BLaER1 treated with 17β-estradiol and CSF1 and Interleukin-3, amounts not matched to agents 10 nM and 100 nM (cell line): ENCODE measurements around the gene MAGI2.

ENCODE experiments used
- H3K27ac ChIP-seq, 11 experiments: shearing (Covaris generic); formaldehyde crosslinking; 2 replicates each; pipeline ENCODE4 v1.8.1; 2022
- H3K27me3 ChIP-seq, 11 experiments: shearing (Covaris generic); formaldehyde crosslinking; 2 replicates each; pipeline ENCODE4 v1.8.1; 2022
- H3K36me3 ChIP-seq, 11 experiments: shearing (Covaris generic); formaldehyde crosslinking; 2 replicates each; pipeline ENCODE4 v1.8.1; 2022
- H3K4me1 ChIP-seq, 10 experiments: shearing (Covaris generic); formaldehyde crosslinking; 2 replicates each; pipeline ENCODE4 v1.8.1; 2022
- H3K4me2 ChIP-seq, 11 experiments: shearing (Covaris generic); formaldehyde crosslinking; 2 replicates each; pipeline ENCODE4 v1.8.1; 2022
- H3K4me3 ChIP-seq, 10 experiments: shearing (Covaris generic); formaldehyde crosslinking; 2 replicates each; pipeline ENCODE4 v1.8.1; 2022
- H3K9ac ChIP-seq, 11 experiments: shearing (Covaris generic); formaldehyde crosslinking; 2 replicates each; pipeline ENCODE4 v1.8.1; 2022
- H3K9me3 ChIP-seq, 11 experiments: shearing (Covaris generic); formaldehyde crosslinking; replicated peaks in 1 of 11; 2 replicates each; pipeline ENCODE4 v1.8.1; 2022
- H4K20me1 ChIP-seq, 11 experiments: shearing (Covaris generic); formaldehyde crosslinking; 2 replicates each; pipeline ENCODE4 v1.8.1; 2022
- Cebpa-rat ChIP-seq, 11 experiments: shearing (Covaris generic); IDR thresholded peaks; 2 replicates each; pipeline ENCODE4 v1.8.1; 2022

MAGI2 gene

DNA sequence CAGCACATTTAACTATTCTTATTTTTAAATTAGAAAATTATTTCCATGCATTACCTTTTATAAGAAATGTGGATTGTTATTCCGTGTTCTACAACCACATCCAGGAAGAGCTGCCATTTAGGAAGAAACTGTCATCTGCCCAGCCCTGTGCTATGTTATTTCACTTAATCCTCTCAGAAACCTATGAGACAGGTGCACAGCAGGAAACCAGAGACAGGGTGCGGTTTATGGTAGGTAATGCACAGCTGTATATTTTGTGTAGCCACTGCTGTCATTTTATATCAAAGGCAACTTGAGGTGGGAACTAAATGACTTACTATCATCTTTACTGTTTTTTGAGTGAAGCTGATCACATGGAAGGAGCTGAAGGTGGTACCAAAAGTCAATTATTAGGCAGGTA lies 232.3 kb downstream of the MAGI2 start:
- H3K4me1 ChIP-seq, result no peaks in the 10 kb centered on the region
- H3K4me3 ChIP-seq, result no peak overlapping the region
- TF ChIP-seq Cebpa-rat (IDR thresholded peaks at IDR 0.05), result no peak
- no peaks in the 10 kb centered on the region for H3K36me3 ChIP-seq
- H3K27me3 ChIP-seq, result no peaks in the 10 kb centered on the region
- no peak overlapping the region for H3K27ac ChIP-seq
- H3K9ac ChIP-seq, result no peak overlapping the region
- H3K4me2 ChIP-seq, result no peak overlapping the region
- no peaks in the 10 kb centered on the region for H4K20me1 ChIP-seq
- H3K9me3 ChIP-seq, result no peaks in the 10 kb centered on the region

DNA sequence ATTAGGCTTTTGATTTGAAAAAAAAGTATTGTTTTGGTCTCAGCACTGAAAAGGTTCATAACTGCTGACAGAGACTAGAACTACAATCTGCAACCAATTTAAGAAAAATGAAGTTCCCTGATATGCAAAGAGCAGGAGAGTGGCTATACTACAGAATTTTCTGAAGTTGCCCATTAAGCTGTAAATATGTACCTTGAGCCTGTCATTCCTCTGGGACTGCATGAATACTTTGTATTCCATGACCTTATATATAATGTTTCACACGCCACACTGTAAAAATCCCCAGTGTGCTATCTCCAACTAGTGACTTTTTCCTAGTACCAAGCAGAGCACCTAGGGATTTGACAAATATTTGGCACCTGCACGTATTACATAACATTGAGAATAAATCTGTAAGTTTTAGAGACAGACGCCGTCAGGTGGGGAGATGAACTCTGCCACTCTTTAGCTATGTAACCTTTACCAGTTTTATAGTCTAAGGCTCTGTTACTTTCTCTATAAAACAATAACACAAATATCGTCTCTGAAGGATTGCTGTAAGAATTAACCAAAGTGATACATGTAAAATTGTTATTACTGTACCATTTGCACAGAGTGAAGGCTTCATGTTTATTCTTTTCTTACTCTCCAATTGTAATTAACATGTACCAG lies 235.4 kb downstream of the MAGI2 start:
- H3K27ac ChIP-seq, result no peak overlapping the region
- TF ChIP-seq Cebpa-rat (IDR thresholded peaks at IDR 0.05), result no peak

DNA sequence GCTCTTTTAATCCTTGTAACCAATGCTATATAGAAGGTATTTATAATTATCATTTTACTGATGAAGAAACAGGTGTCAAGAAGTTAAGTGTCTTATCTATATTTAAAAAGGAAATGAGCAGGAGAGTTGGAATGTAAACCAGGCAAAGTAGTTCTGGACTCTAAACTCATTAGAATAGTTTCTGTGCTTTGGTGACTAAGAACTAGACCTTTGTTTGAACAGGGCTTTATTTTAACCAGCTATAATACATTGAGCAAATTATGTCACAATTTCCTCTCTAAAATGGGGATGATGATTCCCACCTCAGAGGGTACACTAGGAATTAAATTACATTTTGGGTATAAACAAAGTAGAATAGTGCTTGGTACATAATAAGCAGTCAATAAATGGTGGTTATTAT lies 236.0 kb downstream of the MAGI2 start:
- Histone ChIP-seq H3K4me3 (no peak overlapping the region), H3K36me3 (no peaks in the 10 kb centered on the region), H3K9me3 (no peaks in the 10 kb centered on the region), H3K4me2 (no peak overlapping the region), H3K4me1 (no peaks in the 10 kb centered on the region), H3K9ac (no peak overlapping the region), H4K20me1 (no peaks in the 10 kb centered on the region), H3K27ac (no peak overlapping the region), H3K27me3 (no peaks in the 10 kb centered on the region)
- TF ChIP-seq Cebpa-rat (IDR thresholded peaks at IDR 0.05), result no peak

More for the DNA sequence above, 235.4 kb downstream of the MAGI2 start:
- Histone ChIP-seq H3K4me3 (no peak overlapping the region), H3K9ac (no peak overlapping the region), H3K9me3 (no peaks in the 10 kb centered on the region), H3K4me1 (no peaks in the 10 kb centered on the region), H4K20me1 (no peaks in the 10 kb centered on the region), H3K36me3 (no peaks in the 10 kb centered on the region), H3K27me3 (no peaks in the 10 kb centered on the region), H3K4me2 (no peak overlapping the region)

DNA sequence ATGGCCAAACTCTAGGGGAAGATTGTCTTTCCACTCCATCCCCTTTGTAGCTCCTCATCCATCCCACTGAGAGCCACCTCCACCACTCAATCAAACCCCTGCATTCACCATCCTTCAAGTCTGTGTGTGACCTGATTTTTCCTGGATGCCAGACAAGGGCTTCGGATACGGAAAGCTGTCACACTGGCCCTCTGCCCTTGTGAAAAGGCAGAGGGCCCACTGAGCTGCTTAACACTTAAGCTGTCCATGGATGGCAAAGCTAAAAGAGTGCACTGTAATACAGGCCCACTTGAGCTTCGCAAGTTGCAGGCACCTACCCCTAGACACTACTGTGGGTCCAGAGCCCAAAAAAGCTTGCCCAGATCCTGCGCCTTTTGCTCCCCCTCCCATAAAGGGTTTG lies 237.2 kb downstream of the MAGI2 start:
- H3K9me3 ChIP-seq, result no peaks in the 10 kb centered on the region
- no peaks in the 10 kb centered on the region for H3K36me3 ChIP-seq
- H3K4me3 ChIP-seq, result no peak overlapping the region
- H3K27me3 ChIP-seq, result no peaks in the 10 kb centered on the region
- no peak overlapping the region for H3K9ac ChIP-seq
- H3K27ac ChIP-seq, result no peak overlapping the region
- no peaks in the 10 kb centered on the region for H4K20me1 ChIP-seq
- no peaks in the 10 kb centered on the region for H3K4me1 ChIP-seq
- H3K4me2 ChIP-seq, result no peak overlapping the region
- TF ChIP-seq Cebpa-rat (IDR thresholded peaks at IDR 0.05), result no peak

DNA sequence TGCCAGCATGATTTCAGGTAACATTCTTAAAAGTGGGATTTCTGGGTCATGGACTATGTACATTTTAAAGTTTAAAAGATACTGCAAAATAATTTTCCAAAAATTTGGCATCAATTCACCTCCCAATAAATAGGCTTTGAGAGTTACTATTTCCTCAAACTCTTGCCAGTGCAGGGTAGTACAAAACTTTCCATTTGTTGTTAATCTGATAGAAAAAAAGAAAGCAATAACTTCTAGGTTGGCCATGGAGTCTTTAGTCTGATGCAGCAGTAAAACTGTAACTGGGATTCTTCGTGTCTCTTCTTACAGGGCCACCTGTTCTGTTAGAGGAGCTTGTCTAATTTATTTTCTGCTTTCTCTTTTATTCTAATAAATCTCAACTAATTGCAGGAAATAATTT lies 241.1 kb downstream of the MAGI2 start:
- no peaks in the 10 kb centered on the region for H3K4me1 ChIP-seq
- H3K4me2 ChIP-seq, result no peak overlapping the region
- no peaks in the 10 kb centered on the region for H3K27me3 ChIP-seq
- H3K27ac ChIP-seq, result no peak overlapping the region
- H3K4me3 ChIP-seq, result no peak overlapping the region
- H4K20me1 ChIP-seq, result no peaks in the 10 kb centered on the region
- TF ChIP-seq Cebpa-rat (IDR thresholded peaks at IDR 0.05), result no peak
- no peaks in the 10 kb centered on the region for H3K36me3 ChIP-seq
- no peaks in the 10 kb centered on the region for H3K9me3 ChIP-seq
- H3K9ac ChIP-seq, result no peak overlapping the region

DNA sequence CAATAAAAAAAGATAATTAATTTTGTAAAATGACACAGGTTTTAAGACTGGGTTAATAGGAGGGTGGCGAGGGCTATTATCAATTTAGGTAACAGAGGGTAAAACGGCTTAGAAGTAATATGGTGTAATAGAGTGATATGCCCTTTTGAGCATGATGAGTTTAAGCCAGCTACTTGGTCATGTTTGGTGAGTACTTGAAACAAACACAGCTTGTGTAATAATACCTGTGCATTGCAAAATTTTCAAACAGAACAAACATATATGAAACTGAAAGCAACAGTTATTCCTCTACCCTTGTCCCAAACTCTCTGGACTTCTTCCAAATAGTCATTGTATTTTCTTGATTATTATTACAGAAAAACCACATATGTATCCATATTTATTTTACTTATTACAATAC lies 241.7 kb downstream of the MAGI2 start:
- Histone ChIP-seq H3K9ac (no peak overlapping the region), H3K9me3 (no peaks in the 10 kb centered on the region), H3K27ac (no peak overlapping the region), H3K4me1 (no peaks in the 10 kb centered on the region), H3K4me3 (no peak overlapping the region), H3K27me3 (no peaks in the 10 kb centered on the region), H4K20me1 (no peaks in the 10 kb centered on the region), H3K36me3 (no peaks in the 10 kb centered on the region), H3K4me2 (no peak overlapping the region)
- TF ChIP-seq Cebpa-rat (IDR thresholded peaks at IDR 0.05), result no peak

DNA sequence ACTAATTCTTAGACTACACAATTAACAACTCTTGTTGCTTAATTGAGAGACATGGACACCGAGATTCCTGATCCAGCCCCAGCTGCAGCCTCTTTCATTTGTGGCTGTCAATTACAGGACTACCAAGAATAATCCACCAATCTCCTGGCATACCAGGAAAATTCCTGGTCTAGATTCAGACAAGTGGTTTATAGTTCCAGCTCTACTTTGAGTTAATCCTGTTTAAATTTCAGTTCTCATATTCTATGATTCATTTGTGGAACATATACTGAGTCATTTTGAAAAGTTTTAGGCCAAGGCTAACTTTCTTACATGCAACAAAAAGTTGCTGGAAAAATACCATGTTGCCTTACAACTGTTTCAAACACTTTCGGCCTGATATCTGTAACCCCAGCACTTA lies 253.5 kb downstream of the MAGI2 start:
- Histone ChIP-seq H3K27me3 (no peaks in the 10 kb centered on the region), H3K27ac (no peak overlapping the region), H3K9me3 (no peaks in the 10 kb centered on the region), H3K4me3 (no peak overlapping the region), H3K4me1 (no peaks in the 10 kb centered on the region), H3K4me2 (no peak overlapping the region), H3K36me3 (no peaks in the 10 kb centered on the region), H4K20me1 (no peaks in the 10 kb centered on the region), H3K9ac (no peak overlapping the region)
- TF ChIP-seq Cebpa-rat (IDR thresholded peaks at IDR 0.05), result no peak

DNA sequence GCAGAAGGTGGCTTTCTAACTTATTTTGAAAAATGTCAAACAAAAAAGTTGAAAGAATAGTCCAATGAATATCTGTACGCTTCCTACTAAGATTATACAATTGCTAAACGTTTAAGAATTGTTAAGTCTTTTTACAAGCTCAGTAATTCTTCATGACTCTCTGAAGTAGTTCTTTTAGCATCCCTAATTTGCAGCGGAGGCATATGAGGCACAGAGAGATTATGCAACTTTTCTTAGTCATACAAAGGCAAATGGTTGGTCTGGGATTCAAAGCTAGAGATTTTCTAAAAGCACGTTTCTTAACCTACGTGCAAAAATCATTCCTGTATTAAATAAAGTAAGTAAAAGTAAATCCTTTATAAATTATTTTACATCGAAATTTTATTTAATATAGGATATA lies 254.2 kb downstream of the MAGI2 start:
- H3K36me3 ChIP-seq, result no peaks in the 10 kb centered on the region
- no peak overlapping the region for H3K4me3 ChIP-seq
- no peak overlapping the region for H3K4me2 ChIP-seq
- H3K4me1 ChIP-seq, result no peaks in the 10 kb centered on the region
- H3K27ac ChIP-seq, result no peak overlapping the region
- no peak for TF ChIP-seq Cebpa-rat (IDR thresholded peaks at IDR 0.05)
- no peaks in the 10 kb centered on the region for H4K20me1 ChIP-seq
- H3K27me3 ChIP-seq, result no peaks in the 10 kb centered on the region
- no peak overlapping the region for H3K9ac ChIP-seq
- H3K9me3 ChIP-seq, result no peaks in the 10 kb centered on the region

DNA sequence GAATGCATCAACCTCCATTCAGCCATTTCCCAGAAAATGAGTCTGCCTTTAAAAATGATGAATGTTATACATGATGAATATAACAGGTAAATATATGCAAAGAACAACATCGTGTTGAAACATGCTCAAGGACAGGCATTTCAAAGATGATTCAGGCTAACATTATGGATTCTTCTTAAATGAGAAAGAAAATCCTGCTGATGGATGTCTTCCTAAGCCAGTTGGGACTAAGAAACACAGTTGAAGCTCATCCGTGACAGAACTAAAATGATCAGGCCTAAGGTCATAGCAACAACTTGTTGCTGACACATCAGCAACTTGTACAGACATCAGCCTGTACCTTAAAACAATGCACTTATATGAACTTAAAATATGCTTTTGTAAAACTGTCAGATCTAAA lies 267.9 kb downstream of the MAGI2 start:
- H4K20me1 ChIP-seq, result no peaks in the 10 kb centered on the region
- no peak overlapping the region for H3K4me2 ChIP-seq
- H3K27ac ChIP-seq, result no peak overlapping the region
- peaks cover 0 to 7% (median 2%) of the 10 kb centered on the region in 10 experiments; a peak in 4 of 20 replicates for H3K4me1 ChIP-seq
- H3K4me3 ChIP-seq, result no peak overlapping the region
- H3K36me3 ChIP-seq, result no peaks in the 10 kb centered on the region
- H3K9me3 ChIP-seq, result peaks cover 0 to 9% (median 0%) of the 10 kb centered on the region in 11 experiments; a peak in 4 of 22 replicates
- no peak for TF ChIP-seq Cebpa-rat (IDR thresholded peaks at IDR 0.05)
- H3K27me3 ChIP-seq, result no peaks in the 10 kb centered on the region
- no peak overlapping the region for H3K9ac ChIP-seq

DNA sequence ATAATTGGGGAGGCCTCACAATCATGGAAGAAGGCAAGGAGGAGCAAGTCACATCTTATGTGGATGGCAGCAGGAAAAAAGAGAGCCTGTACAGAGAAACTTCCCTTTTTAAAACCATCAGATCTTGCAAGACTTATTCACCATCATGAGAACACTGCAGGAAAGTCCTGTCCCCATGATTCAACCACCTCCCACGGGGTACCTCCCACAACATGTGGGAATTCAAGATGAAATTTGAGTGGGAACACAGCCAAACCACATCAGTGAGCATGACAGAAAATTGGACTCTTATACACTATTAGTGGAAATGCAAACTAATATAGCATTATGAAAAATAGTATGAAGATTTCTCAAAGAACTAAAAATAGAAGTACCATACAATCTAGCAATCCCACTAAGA lies 271.2 kb downstream of the MAGI2 start:
- H3K4me2 ChIP-seq, result peak overlapping the region in 6 of 11 experiments; percentile 1 to 35 (median 16); a peak in 5 of 22 replicates
- peaks cover 0 to 9% (median 0%) of the 10 kb centered on the region in 11 experiments; a peak in 4 of 22 replicates for H3K9me3 ChIP-seq
- no peaks in the 10 kb centered on the region for H4K20me1 ChIP-seq
- H3K4me3 ChIP-seq, result no peak overlapping the region
- no peak overlapping the region for H3K9ac ChIP-seq
- H3K4me1 ChIP-seq, result peaks cover 0 to 7% (median 2%) of the 10 kb centered on the region in 10 experiments; a peak in 4 of 20 replicates
- no peaks in the 10 kb centered on the region for H3K27me3 ChIP-seq
- H3K36me3 ChIP-seq, result no peaks in the 10 kb centered on the region
- no peak for TF ChIP-seq Cebpa-rat (IDR thresholded peaks at IDR 0.05)
- H3K27ac ChIP-seq, result no peak overlapping the region
